HEK293T (cell line): ENCODE measurements around the gene SAC3D1.

Experiments used
- CTCF ChIA-PET: fragments of 350-600 bp; formaldehyde crosslinking; extraction: SDS; loops from one replicate; lab custom pipeline; 2021; ENCODE audit warnings: antibody characterized with exemption, inconsistent platforms; lab: Yijun Ruan, JAX
- POLR2A ChIA-PET: fragments of 350-600 bp; formaldehyde crosslinking; extraction: SDS; loops from one replicate; lab custom pipeline; 2020; ENCODE audit warnings: antibody characterized with exemption, inconsistent platforms; lab: Yijun Ruan, JAX
- DNase-seq: peaks from one replicate; pipeline ENCODE4 v3.0.0; 2012; ENCODE audit warnings: mixed read lengths; ENCODE audit errors: extremely low spot score
- ARNT ChIP-seq: fragments of 450-650 bp; IDR thresholded peaks from 2 replicates; pipeline ENCODE4 v1.6.1; 2017; ENCODE audit warnings: mild to moderate bottlenecking
- BHLHE40 ChIP-seq: fragments of 450-650 bp; IDR thresholded peaks from 2 replicates; pipeline ENCODE4 v1.6.1; 2016; ENCODE audit warnings: mild to moderate bottlenecking, moderate library complexity, borderline replicate concordance
- CTBP1 ChIP-seq: fragments of 450-650 bp; IDR thresholded peaks from 2 replicates; pipeline ENCODE4 v1.6.1; 2016; ENCODE audit warnings: borderline replicate concordance
- ELF4 ChIP-seq: fragments of 450-650 bp; IDR thresholded peaks from 2 replicates; pipeline ENCODE4 v1.6.1; 2017; ENCODE audit warnings: antibody characterized with exemption
- FOXA1 ChIP-seq: fragments of 450-650 bp; IDR thresholded peaks from 2 replicates; pipeline ENCODE4 v1.6.1; 2016; ENCODE audit warnings: mild to moderate bottlenecking
- FOXK2 ChIP-seq: fragments of 450-650 bp; IDR thresholded peaks from 2 replicates; pipeline ENCODE4 v1.6.1; 2016; ENCODE audit warnings: mild to moderate bottlenecking
- FOXM1 ChIP-seq: fragments of 450-650 bp; IDR thresholded peaks from 2 replicates; pipeline ENCODE4 v1.6.1; 2017; ENCODE audit warnings: mild to moderate bottlenecking, borderline replicate concordance
- HDGF ChIP-seq: fragments of 450-650 bp; IDR thresholded peaks from 2 replicates; pipeline ENCODE4 v1.6.1; 2017; ENCODE audit warnings: antibody characterized with exemption, borderline replicate concordance
- L3MBTL2 ChIP-seq: fragments of 450-650 bp; conservative IDR thresholded peaks from 2 replicates; pipeline ENCODE4 v1.6.1; 2016; ENCODE audit warnings: mild to moderate bottlenecking
- LEF1 ChIP-seq: fragments of 450-650 bp; IDR thresholded peaks from 2 replicates; pipeline ENCODE4 v1.6.1; 2017; ENCODE audit warnings: mild to moderate bottlenecking, borderline replicate concordance
- NFRKB ChIP-seq: fragments of 450-650 bp; IDR thresholded peaks from 2 replicates; pipeline ENCODE4 v1.6.1; 2016; ENCODE audit warnings: mild to moderate bottlenecking, moderate library complexity
- SP1 ChIP-seq: fragments of 450-650 bp; IDR thresholded peaks from 2 replicates; pipeline ENCODE4 v1.6.1; 2017
- SUZ12 ChIP-seq: fragments of 450-650 bp; IDR thresholded peaks from 2 replicates; pipeline ENCODE4 v1.6.1; 2016; ENCODE audit warnings: mild to moderate bottlenecking
- TARDBP ChIP-seq: fragments of 450-650 bp; IDR thresholded peaks from 2 replicates; pipeline ENCODE4 v1.6.1; 2016
- ZNF384 ChIP-seq: fragments of 450-650 bp; IDR thresholded peaks from 2 replicates; pipeline ENCODE4 v1.6.1; 2016
- TF ChIP-seq, protein P1 (sequence below): fragments of 450-650 bp; IDR thresholded peaks from 2 replicates; pipeline ENCODE4 v1.6.1; 2016

Gene SAC3D1

DNA sequence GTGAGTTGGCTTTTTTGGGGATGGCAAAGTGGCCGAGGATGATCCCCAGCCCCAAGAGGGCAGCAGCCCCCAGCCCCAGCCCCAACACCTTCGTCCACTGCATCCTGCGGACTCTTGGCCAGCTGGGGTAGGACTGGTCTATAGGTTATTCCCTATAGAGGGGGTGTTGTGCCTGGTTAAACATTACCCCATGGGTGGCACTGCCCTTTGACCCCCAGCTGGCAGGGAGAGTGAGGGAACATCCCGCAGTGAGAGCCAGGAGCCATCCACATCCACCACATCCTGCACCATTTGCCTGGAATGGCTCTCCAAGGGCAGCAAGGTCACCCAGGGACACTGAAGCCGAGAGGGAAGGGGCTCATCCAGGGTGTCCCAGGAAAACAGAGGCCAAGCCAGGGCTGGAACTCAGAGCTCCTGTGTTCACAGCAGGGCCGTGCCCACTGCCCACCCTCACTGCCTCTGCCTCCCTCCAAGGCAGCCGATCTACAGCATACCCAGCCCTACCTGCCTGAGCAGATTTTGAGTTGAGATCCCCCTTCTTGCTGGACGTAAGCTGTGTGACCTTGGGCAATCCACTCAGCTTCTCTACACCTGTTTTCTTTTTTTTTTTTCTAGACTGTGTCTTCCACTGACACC, 17.5 kb downstream of the SAC3D1 start, which contains the start of gene NAALADL1:
Gene NAALADL1, minus strand, starts transcription at position 135 of the 636 bp plus-strand sequence. Its CDS starts 32 bp downstream, at position 103.
- ChIA-PET CTCF (no interaction called here), POLR2A (interaction anchor here (0.6 to 2.0 kb wide), 2 partner anchors 17 to 20 kb away, joined by 3 to 10 read pairs; partner anchors contain the start of gene SAC3D1)

GRCh38 chr11:65059523-65059922, 18.5 kb downstream of the SAC3D1 start:
- POLR2A ChIA-PET = interaction anchor here (2.0 kb wide), 1 partner anchor 18 kb away, joined by 10 read pairs; the partner anchor contains the start of gene SAC3D1
- DNase-seq = no peak
- CTCF ChIA-PET = no interaction called here
- TF ChIP-seq TARDBP = no peak
- no peak for TF ChIP-seq BHLHE40
- no peak for TF ChIP-seq SP1
- TF ChIP-seq L3MBTL2 = no peak
- TF ChIP-seq ZNF384 = no peak
- no peak for TF ChIP-seq FOXM1
- no peak for TF ChIP-seq CTBP1
- TF ChIP-seq FOXK2 = no peak

More for the DNA sequence above, 17.5 kb downstream of the SAC3D1 start, which contains the start of gene NAALADL1:
- TF ChIP-seq, protein P1, sequence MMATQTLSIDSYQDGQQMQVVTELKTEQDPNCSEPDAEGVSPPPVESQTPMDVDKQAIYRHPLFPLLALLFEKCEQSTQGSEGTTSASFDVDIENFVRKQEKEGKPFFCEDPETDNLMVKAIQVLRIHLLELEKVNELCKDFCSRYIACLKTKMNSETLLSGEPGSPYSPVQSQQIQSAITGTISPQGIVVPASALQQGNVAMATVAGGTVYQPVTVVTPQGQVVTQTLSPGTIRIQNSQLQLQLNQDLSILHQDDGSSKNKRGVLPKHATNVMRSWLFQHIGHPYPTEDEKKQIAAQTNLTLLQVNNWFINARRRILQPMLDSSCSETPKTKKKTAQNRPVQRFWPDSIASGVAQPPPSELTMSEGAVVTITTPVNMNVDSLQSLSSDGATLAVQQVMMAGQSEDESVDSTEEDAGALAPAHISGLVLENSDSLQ = no peak
- TF ChIP-seq ARNT (no peak), HDGF (no peak), LEF1 (no peak), ELF4 (no peak), L3MBTL2 (no peak), FOXK2 (no peak), BHLHE40 (no peak), TARDBP (no peak)
- no peak for DNase-seq

DNA sequence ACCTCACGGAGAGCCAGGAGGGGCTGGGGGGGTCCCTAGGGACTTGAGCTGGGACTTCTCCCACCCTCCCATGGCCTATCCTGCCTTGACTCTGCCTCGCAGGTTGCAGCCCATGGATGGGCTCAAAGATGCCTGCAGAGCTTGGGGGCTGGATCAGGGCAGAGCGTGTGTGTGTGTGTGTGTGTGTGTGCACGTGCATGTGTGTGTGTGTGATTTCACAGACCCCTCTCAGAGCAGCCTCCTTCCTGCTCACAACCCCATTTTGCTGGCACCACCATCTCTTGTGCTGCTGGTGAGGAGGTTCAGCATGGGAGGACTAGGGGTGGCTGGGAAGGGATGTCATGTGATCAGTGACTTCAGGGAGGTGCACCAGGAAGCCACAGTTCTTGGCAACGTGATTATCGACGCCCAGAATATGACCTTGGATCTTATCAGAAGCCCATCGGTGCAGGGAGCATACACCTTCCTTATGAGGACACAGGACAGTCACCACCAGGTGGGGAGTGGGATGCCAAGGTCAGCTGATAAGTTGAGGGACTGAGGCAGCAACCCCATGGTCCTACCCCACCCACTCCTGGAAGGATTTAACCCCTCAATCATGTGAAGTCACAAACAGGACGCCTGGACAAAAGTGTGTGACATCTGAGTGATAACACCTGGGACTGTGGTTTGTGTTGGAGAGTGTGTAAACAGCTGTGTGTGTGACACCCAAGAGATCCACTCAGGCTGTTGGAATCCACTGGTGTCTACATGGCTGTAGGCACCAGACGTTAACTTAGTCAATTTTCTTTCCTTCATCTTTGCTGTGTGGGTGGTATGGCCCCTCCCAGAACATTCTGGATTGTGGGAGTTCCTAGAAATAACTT, 19.2 kb downstream of the SAC3D1 start:
- DNase-seq = no peak
- POLR2A ChIA-PET = no interaction called here
- CTCF ChIA-PET = no interaction called here
- TF ChIP-seq HDGF (no peak), FOXK2 (no peak), FOXM1 (no peak), CTBP1 (no peak), BHLHE40 (no peak), FOXA1 (no peak), TARDBP (no peak), ELF4 (no peak), L3MBTL2 (no peak), ZNF384 (no peak)
- TF ChIP-seq, protein P1 = no peak

GRCh38 chr11:65060913-65061408, 20.0 kb downstream of the SAC3D1 start:
- ChIA-PET CTCF (no interaction called here), POLR2A (no interaction called here)
- TF ChIP-seq L3MBTL2 (no peak), ELF4 (no peak), ARNT (no peak), FOXK2 (no peak), SUZ12 (no peak)
- DNase-seq = peak; percentile 38

- no peak for DNase-seq
- POLR2A ChIA-PET = interaction anchor here (1.3 kb wide), 2 partner anchors 12 to 33 kb away, joined by 5 read pairs; partner anchors contain the start of gene VPS51
- CTCF ChIA-PET = interaction anchor here (1.3 kb wide), 1 partner anchor 50 kb away, joined by 3 read pairs; no protein-coding TSS in a partner anchor
Measured at GRCh38 chr11:65063532-65063931, 22.5 kb downstream of the SAC3D1 start.

GRCh38 chr11:65064847-65065240, 23.8 kb downstream of the SAC3D1 start:
- ChIA-PET POLR2A (no interaction called here), CTCF (no interaction called here)
- DNase-seq = no peak
- TF ChIP-seq HDGF = no peak
- no peak for TF ChIP-seq SUZ12
- TF ChIP-seq BHLHE40 = no peak
- no peak for TF ChIP-seq TARDBP

More at GRCh38 chr11:65063532-65063931, 22.5 kb downstream of the SAC3D1 start:
- TF ChIP-seq ELF4 = no peak
- no peak for TF ChIP-seq ZNF384
- TF ChIP-seq FOXK2 = no peak
- TF ChIP-seq BHLHE40 = no peak
- TF ChIP-seq NFRKB = no peak
- TF ChIP-seq FOXA1 = no peak
- TF ChIP-seq TARDBP = no peak
